HL-60/S4 (cell line): ENCODE results near the gene OR56B4.
"Not testable (repeated sequence)": the region's sequence is repeated elsewhere in the genome, so short reads cannot be mapped to it uniquely, and the experiment has no call there.

Experiments used
- in situ Hi-C: fragments of 300-500 bp; cut with MboI; formaldehyde crosslinking; loops from 2 replicates; pipeline ENCODE4 v1.14.3; 2022; ENCODE audit warnings: low sequenced_read_pairs

OR56B4 gene

GRCh38 chr11:6107384-6107783, at the start of gene OR56B4:
TSS of gene OR56B4 (plus strand) at chr11:6107684. CDS start at chr11:6107779, 95 bp downstream.
- in situ Hi-C loops: not testable (repeated sequence)

- in situ Hi-C loops: no loop called here
Observed at GRCh38 chr11:6061475-6061874, 46.0 kb upstream of the OR56B4 start.

- in situ Hi-C loops: no loop called here
Observed at GRCh38 chr11:6062691-6063358, 44.7 kb upstream of the OR56B4 start.

GRCh38 chr11:6067502-6067901, 40.0 kb upstream of the OR56B4 start:
- in situ Hi-C loops: no loop called here

- in situ Hi-C loops: not testable (repeated sequence)
Observed at GRCh38 chr11:6076443-6076842, 31.0 kb upstream of the OR56B4 start.

GRCh38 chr11:6077723-6078122, 29.8 kb upstream of the OR56B4 start:
- in situ Hi-C loops: no loop called here

- in situ Hi-C loops: no loop called here
Observed at GRCh38 chr11:6079463-6079862, 28.0 kb upstream of the OR56B4 start.

GRCh38 chr11:6083129-6083528, 24.4 kb upstream of the OR56B4 start:
- in situ Hi-C loops: no loop called here

GRCh38 chr11:6084587-6084986, 22.9 kb upstream of the OR56B4 start:
- in situ Hi-C loops: no loop called here

GRCh38 chr11:6094186-6094585, 13.3 kb upstream of the OR56B4 start:
- in situ Hi-C loops: no loop called here

GRCh38 chr11:6095798-6096197, 11.7 kb upstream of the OR56B4 start:
- in situ Hi-C loops: no loop called here

GRCh38 chr11:6096417-6096816, 11.1 kb upstream of the OR56B4 start:
- in situ Hi-C loops: no loop called here

- in situ Hi-C loops: no loop called here
Observed at GRCh38 chr11:6099577-6099976, 7.9 kb upstream of the OR56B4 start.

GRCh38 chr11:6110011-6110410, 2.5 kb downstream of the OR56B4 start:
- in situ Hi-C loops: no loop called here

- in situ Hi-C loops: no loop called here
Observed at GRCh38 chr11:6111673-6112072, 4.2 kb downstream of the OR56B4 start.

- in situ Hi-C loops: no loop called here
Observed at GRCh38 chr11:6116638-6117037, 9.2 kb downstream of the OR56B4 start.

- in situ Hi-C loops: no loop called here
Observed at GRCh38 chr11:6124245-6124644, 16.8 kb downstream of the OR56B4 start.

- in situ Hi-C loops: no loop called here
Observed at GRCh38 chr11:6127881-6128280, 20.4 kb downstream of the OR56B4 start.

- in situ Hi-C loops: no loop called here
Observed at GRCh38 chr11:6129011-6129410, 21.5 kb downstream of the OR56B4 start.

GRCh38 chr11:6129635-6130034, 22.2 kb downstream of the OR56B4 start:
- in situ Hi-C loops: no loop called here

- in situ Hi-C loops: no loop called here
Observed at GRCh38 chr11:6132431-6132830, 24.9 kb downstream of the OR56B4 start.

- in situ Hi-C loops: not testable (repeated sequence)
Observed at GRCh38 chr11:6135936-6136335, 28.5 kb downstream of the OR56B4 start.

- in situ Hi-C loops: no loop called here
Observed at GRCh38 chr11:6142936-6143335, 35.5 kb downstream of the OR56B4 start.
